ENCODE measurements around the gene SPATS2.

The SPATS2 gene

GRCh38 chr12:49345051-49345824, 22.0 kb upstream of the SPATS2 start (continued):
- TF ChIP-seq KLF1 (tag by site-specific recombination; IDR thresholded peaks at IDR 0.05) (peak; percentile 45; the same call in 1 of the 2 replicates), HOXC10 (CRISPR knock-in tag; IDR thresholded peaks at IDR 0.05) (no peak), ZSCAN30 (tag by site-specific recombination; IDR thresholded peaks at IDR 0.05) (0 out of 2 replicates have a peak, but pooled peaks have one; percentile 34), GLIS1 (tag by site-specific recombination; IDR thresholded peaks at IDR 0.05) (peak; percentile 53; the same call in 1 of the 2 replicates)

GRCh38 chr12:49345825-49346658, 21.2 kb upstream of the SPATS2 start:
- Histone ChIP-seq H3K4me1 (ENCODE audit: control insufficient read depth, insufficient read depth, low read length) (peaks cover 21% of the 10 kb centered on the region), H3K27ac (ENCODE audit: extremely low read depth, low read depth, low read length) (peak overlapping the region; percentile 80; the same call in 1 of the 2 replicates), H3K36me3 (ENCODE audit: control insufficient read depth in 2 of 2, insufficient read depth in 1 of 2, low read length in 2 of 2) (peaks cover 0 to 10% of the 10 kb centered on the region in 2 experiments; a peak in 1 of 3 replicates), H3K4me3 (ENCODE audit: low read depth, low read length) (peak overlapping the region; percentile 31), H3K9me3 (ENCODE audit: control insufficient read depth, insufficient read depth, low read depth, low read length) (no peaks in the 10 kb centered on the region)
- CTCF ChIA-PET: interaction anchor here (0.5 to 6.0 kb wide), 15 partner anchors 9 to 1540 kb away, joined by 3 to 96 read pairs (median 21); partner anchors contain the start of genes C1QL4, PRPH and TROAP
- POLR2A ChIA-PET: interaction anchor here (0.6 to 2.9 kb wide), 10 partner anchors 9 to 480 kb away, joined by 3 to 24 read pairs (median 4); partner anchors contain the start of genes C1QL4, SPATS2 and TROAP
- TF ChIP-seq KLF8 (tag by site-specific recombination; IDR thresholded peaks at IDR 0.05) (peak; percentile 45; the same call in 1 of the 2 replicates), ZNF214 (tag by site-specific recombination; IDR thresholded peaks at IDR 0.05; ENCODE audit: borderline replicate concordance) (no peak), ZNF692 (tag by site-specific recombination; IDR thresholded peaks at IDR 0.05) (no peak), HOXD13 (CRISPR knock-in tag; IDR thresholded peaks at IDR 0.05; ENCODE audit: borderline replicate concordance) (no peak), ZNF394 (tag by site-specific recombination; IDR thresholded peaks at IDR 0.05; ENCODE audit: borderline replicate concordance) (peak; percentile 52; the same call in 1 of the 2 replicates), SP2 (tag by site-specific recombination; IDR thresholded peaks at IDR 0.05) (peak; percentile 2; the same call in 1 of the 2 replicates), PATZ1 (tag by site-specific recombination; IDR thresholded peaks at IDR 0.05) (peak; percentile 91), CTCF (tag by site-specific recombination; IDR thresholded peaks at IDR 0.05) (no peak), ZNF341 (tag by site-specific recombination; IDR thresholded peaks at IDR 0.05; ENCODE audit: low read depth) (peak; percentile 92), EGR2 (tag by site-specific recombination; IDR thresholded peaks at IDR 0.05; ENCODE audit: low read depth) (peak; percentile 85), PRDM1 (tag by site-specific recombination; IDR thresholded peaks at IDR 0.05) (peak; percentile 50; the same call in 1 of the 2 replicates), ZXDB (tag by site-specific recombination; IDR thresholded peaks at IDR 0.05) (0 out of 2 replicates have a peak, but pooled peaks have one; percentile 9), HOXC10 (CRISPR knock-in tag; IDR thresholded peaks at IDR 0.05) (no peak), ZNF658 (tag by site-specific recombination; IDR thresholded peaks at IDR 0.05) (no peak), YY2 (tag by site-specific recombination; IDR thresholded peaks at IDR 0.05) (no peak), ZNF121 (tag by site-specific recombination; IDR thresholded peaks at IDR 0.05) (no peak), KLF7 (tag by site-specific recombination; IDR thresholded peaks at IDR 0.05; ENCODE audit: borderline replicate concordance) (no peak), ZNF169 (tag by site-specific recombination; IDR thresholded peaks at IDR 0.05) (no peak), SP3 (tag by site-specific recombination; IDR thresholded peaks at IDR 0.05) (peak; percentile 50), ZNF398 (tag by site-specific recombination; IDR thresholded peaks at IDR 0.05) (peak; percentile 86), ZNF2 (tag by site-specific recombination; IDR thresholded peaks at IDR 0.05) (no peak), ZNF626 (tag by site-specific recombination; IDR thresholded peaks at IDR 0.05) (no peak), ZNF785 (tag by site-specific recombination; IDR thresholded peaks at IDR 0.05) (no peak)
